Transverse colon (tissue), 4 donors: ENCODE data around the gene RBAK. TPM values are rescaled to one million over a fixed set of nuclear protein-coding genes. Genes with fewer than 3 reads are reported as not detected.
"Not testable (repeated sequence)": the region's sequence is repeated elsewhere in the genome, so short reads cannot be mapped to it uniquely, and the experiment has no call there.

Experiments used
- DNase-seq: peaks from one replicate; pipeline ENCODE4 v3.0.0-alpha.2; 2019
- H3K27ac ChIP-seq, 4 donors: fragments of 200-600 bp; sonication (generic); 2 replicates each; pipeline ENCODE4 v1.5.1; 2016 to 2018; ENCODE audit warnings: inconsistent platforms in 4 of 4
- H3K27me3 ChIP-seq: fragments of 200-600 bp; sonication (generic); 2 replicates; pipeline ENCODE4 v1.5.1; 2017; ENCODE audit warnings: inconsistent platforms
- H3K36me3 ChIP-seq, 4 donors: fragments of 200-600 bp; sonication (generic); 2 replicates each; pipeline ENCODE4 v1.5.1; 2017 to 2019; ENCODE audit warnings: inconsistent platforms in 4 of 4
- H3K4me1 ChIP-seq, 4 donors: fragments of 200-600 bp; sonication (generic); 2 replicates each; pipeline ENCODE4 v1.5.1; 2017 to 2020; ENCODE audit warnings: inconsistent platforms in 4 of 4
- H3K4me3 ChIP-seq, 4 donors: fragments of 200-600 bp; sonication (generic); 1 replicate in 1 of 4; 2 replicates in 3 of 4; pipeline versions ENCODE4 v1.5.1 to v1.6.1; 2017 to 2019; ENCODE audit warnings: inconsistent platforms in 4 of 4
- H3K9me3 ChIP-seq, 2 donors: fragments of 200-600 bp; sonication (generic); 2 replicates each; pipeline ENCODE4 v1.5.1; 2017 to 2019; ENCODE audit warnings: inconsistent platforms in 2 of 2
- CTCF ChIP-seq, 5 experiments: fragments of 200-600 bp in 3 of 5; fragments of 450-650 bp in 2 of 5; sonication (generic) in 3 of 5; IDR thresholded peaks; 1 replicate in 2 of 5; 2 replicates in 3 of 5; pipeline ENCODE4 v1.5.1; 2016 to 2017; ENCODE audit warnings: antibody characterized with exemption in 5 of 5, inconsistent platforms in 3 of 5, mild to moderate bottlenecking in 2 of 5, moderate library complexity in 1 of 5
- EP300 ChIP-seq: sonication (generic); formaldehyde crosslinking; IDR thresholded peaks from one replicate; pipeline ENCODE4 v1.6.1; 2017; ENCODE audit warnings: antibody characterized with exemption, low read depth
- POLR2A ChIP-seq: fragments of 450-650 bp; IDR thresholded peaks from one replicate; pipeline ENCODE4 v1.6.1; 2016; ENCODE audit warnings: antibody characterized with exemption, mild to moderate bottlenecking, moderate library complexity
- POLR2AphosphoS5 ChIP-seq, 3 donors: sonication (generic); formaldehyde crosslinking; IDR thresholded peaks; one replicate each; pipeline ENCODE4 v1.6.1; 2016; ENCODE audit warnings: antibody characterized with exemption in 3 of 3
- WGBS, 2 donors: methylation state at CpG; one replicate each; pipeline ENCODE4 v1.1.5; 2018; ENCODE audit warnings: low coverage in 1 of 2; 5-methylcytosine and 5-hydroxymethylcytosine counted together
- in situ Hi-C, 4 donors: fragments of 200-750 bp; cut with MboI; loops; one replicate each; pipeline versions ENCODE4 v1.15.0 to v1.15.1; 2017; ENCODE audit warnings: low sequenced_read_pairs in 3 of 4, low pct_ligation_motif_present in 1 of 4, low pct_unique_long_range_greater_than_20kb in 1 of 4
- intact Hi-C: fragments of 100-400 bp; cut with DNase I; formaldehyde crosslinking; loops from one replicate; pipeline ENCODE4 v1.15.1; 2023; ENCODE audit warnings: low total_unique reads
- total RNA-seq, 4 donors: library from RNA; depleted of rRNA; stranded (reverse); fragments of >200 nt; gene quantifications; one replicate each; pipeline ENCODE4 v1.1.0, GENCODE V29; 2016

The RBAK gene
- total RNA-seq, 4 donors from 2014 or later: 3.4 to 11.6 (median 8.5) TPM

GRCh38 chr7:5082806-5083205, 37.1 kb downstream of the RBAK start:
- Histone ChIP-seq H3K4me1 (no peaks in the 10 kb centered on the region), H3K36me3 (no peaks in the 10 kb centered on the region), H3K4me3 (no peak overlapping the region), H3K27me3 (peaks cover 19% of the 10 kb centered on the region), H3K27ac (no peak overlapping the region), H3K9me3 (no peaks in the 10 kb centered on the region)
- no peak for TF ChIP-seq EP300
- TF ChIP-seq POLR2AphosphoS5 (IDR thresholded peaks at IDR 0.05): no peak
- TF ChIP-seq POLR2A: no peak
- no peak for TF ChIP-seq CTCF (IDR thresholded peaks at IDR 0.05)
- in situ Hi-C loops: loop anchor here (10.0 to 25.0 kb wide), 5 partner anchors 108 to 471 kb away; no protein-coding TSS in a partner anchor
- intact Hi-C loops: loop anchor here (5.0 to 10.0 kb wide), 2 partner anchors 108 to 291 kb away; no protein-coding TSS in a partner anchor
- no peak for DNase-seq
- 42% methylated on average over 7 of the region's 7 CpGs; no CpG with 5 or more reads in 1 of the 2 donors for WGBS, 2 donors

GRCh38 chr7:5083311-5083711, 37.7 kb downstream of the RBAK start:
- DNase-seq: no peak
- Histone ChIP-seq H3K27me3 (peaks cover 19% of the 10 kb centered on the region), H3K4me3 (no peak overlapping the region), H3K4me1 (no peaks in the 10 kb centered on the region), H3K9me3 (no peaks in the 10 kb centered on the region), H3K36me3 (no peaks in the 10 kb centered on the region), H3K27ac (no peak overlapping the region)
- intact Hi-C loops (loop anchor here (5.0 to 10.0 kb wide), 2 partner anchors 109 to 291 kb away; no protein-coding TSS in a partner anchor), in situ Hi-C loops (loop anchor here (10.0 to 25.0 kb wide), 5 partner anchors 109 to 471 kb away; no protein-coding TSS in a partner anchor)
- TF ChIP-seq POLR2A (no peak), CTCF (IDR thresholded peaks at IDR 0.05) (no peak), EP300 (no peak), POLR2AphosphoS5 (IDR thresholded peaks at IDR 0.05) (no peak)
- 94% methylated on average over 24 of the region's 24 CpGs; no CpG with 5 or more reads in 1 of the 2 donors for WGBS, 2 donors

- H3K27ac ChIP-seq: no peak overlapping the region
- 85% methylated on average over 9 of the region's 9 CpGs; no CpG with 5 or more reads in 1 of the 2 donors for WGBS, 2 donors
Observed at GRCh38 chr7:5086256-5086655, 40.6 kb downstream of the RBAK start.

GRCh38 chr7:5088228-5088833, 42.7 kb downstream of the RBAK start:
- H3K9me3 ChIP-seq, H3K4me1 ChIP-seq, H3K27ac ChIP-seq, H3K4me3 ChIP-seq, H3K36me3 ChIP-seq, DNase-seq: not testable (repeated sequence)
- H3K27me3 ChIP-seq: peaks cover 19% of the 10 kb centered on the region
- 58 to 74% methylated on average over 2 to 12 of the region's 12 CpGs for WGBS, 2 donors
- in situ Hi-C loops (loop anchor here (10.0 to 25.0 kb wide), 5 partner anchors 114 to 476 kb away; no protein-coding TSS in a partner anchor), intact Hi-C loops (loop anchor here (10.0 kb wide), 1 partner anchor 114 kb away; no protein-coding TSS in a partner anchor)

More at GRCh38 chr7:5086256-5086655, 40.6 kb downstream of the RBAK start:
- Histone ChIP-seq H3K36me3 (no peaks in the 10 kb centered on the region), H3K9me3 (no peaks in the 10 kb centered on the region), H3K4me1 (no peaks in the 10 kb centered on the region), H3K4me3 (no peak overlapping the region), H3K27me3 (peaks cover 19% of the 10 kb centered on the region)
- TF ChIP-seq POLR2A (no peak), CTCF (IDR thresholded peaks at IDR 0.05) (no peak), POLR2AphosphoS5 (IDR thresholded peaks at IDR 0.05) (no peak), EP300 (no peak)
- intact Hi-C loops: loop anchor here (10.0 kb wide), 1 partner anchor 111 kb away; no protein-coding TSS in a partner anchor
- in situ Hi-C loops: loop anchor here (10.0 to 25.0 kb wide), 5 partner anchors 111 to 474 kb away; no protein-coding TSS in a partner anchor
- DNase-seq: no peak
